MM.1S (cell line): Measurements from ENCODE around the gene BCAT1.

Source experiments
- DNase-seq: peaks from one replicate; pipeline ENCODE4 v3.0.0-alpha.2; 2015
- H2AFZ ChIP-seq: fragments of 300-600 bp; sonication (generic); 2 replicates; pipeline ENCODE4 v1.6.0; 2016; ENCODE audit warnings: antibody characterized with exemption, low read length
- H3F3A ChIP-seq: fragments of 300-600 bp; sonication (generic); 2 replicates; pipeline ENCODE4 v1.6.1; 2016; ENCODE audit warnings: mild to moderate bottlenecking, antibody characterized with exemption, low read length, moderate library complexity, mixed read lengths; ENCODE audit not compliant: insufficient read depth
- H3K27ac ChIP-seq: fragments of 300-600 bp; sonication (generic); 2 replicates; pipeline ENCODE4 v1.5.1; 2016; ENCODE audit warnings: mild to moderate bottlenecking, low read length
- H3K27me3 ChIP-seq: fragments of 300-600 bp; sonication (generic); replicated peaks from 2 replicates; pipeline ENCODE4 v1.6.0; 2016; ENCODE audit warnings: low read length; ENCODE audit not compliant: insufficient read depth
- H3K36me3 ChIP-seq: fragments of 300-600 bp; sonication (generic); replicated peaks from 2 replicates; pipeline ENCODE4 v1.6.1; 2016; ENCODE audit warnings: mild to moderate bottlenecking, low read length, mixed read lengths; ENCODE audit not compliant: insufficient read depth
- H3K4me1 ChIP-seq: fragments of 300-600 bp; sonication (generic); 2 replicates; pipeline ENCODE4 v1.6.1; 2016; ENCODE audit warnings: low read length, mixed read lengths
- H3K4me2 ChIP-seq: fragments of 300-600 bp; sonication (generic); 2 replicates; pipeline ENCODE4 v1.6.0; 2016; ENCODE audit warnings: low read depth, low read length
- H3K4me3 ChIP-seq: fragments of 300-600 bp; sonication (generic); 2 replicates; pipeline ENCODE4 v1.5.1; 2016; ENCODE audit warnings: low read length, mixed read lengths
- H3K79me2 ChIP-seq: fragments of 300-600 bp; sonication (generic); 2 replicates; pipeline ENCODE4 v1.6.1; 2016; ENCODE audit warnings: mixed run types, low read length, mixed read lengths
- H3K9ac ChIP-seq: fragments of 300-600 bp; sonication (generic); 2 replicates; pipeline ENCODE4 v1.6.1; 2016; ENCODE audit warnings: low read length, mixed read lengths
- H3K9me2 ChIP-seq: fragments of 300-600 bp; sonication (generic); replicated peaks from 2 replicates; pipeline ENCODE4 v1.6.1; 2016; ENCODE audit warnings: mild to moderate bottlenecking, low read length, mixed read lengths; ENCODE audit not compliant: insufficient read depth
- H3K9me3 ChIP-seq: fragments of 300-600 bp; sonication (generic); replicated peaks from 2 replicates; pipeline ENCODE4 v1.6.1; 2016; ENCODE audit warnings: mild to moderate bottlenecking, low read length, mixed read lengths; ENCODE audit not compliant: insufficient read depth
- H4K20me1 ChIP-seq: fragments of 300-600 bp; sonication (generic); 2 replicates; pipeline ENCODE4 v1.6.1; 2016; ENCODE audit warnings: mild to moderate bottlenecking, low read length, moderate library complexity, mixed read lengths; ENCODE audit not compliant: insufficient read depth
- EZH2 ChIP-seq: fragments of 300-600 bp; sonication (generic); optimal IDR thresholded peaks from 2 replicates; pipeline ENCODE3; 2017; ENCODE audit warnings: low read depth, mild to moderate bottlenecking, antibody characterized with exemption, low read length, mixed read lengths
- EZH2phosphoT487 ChIP-seq: fragments of 300-600 bp; sonication (generic); IDR thresholded peaks from 2 replicates; pipeline ENCODE4 v1.6.1; 2018; ENCODE audit warnings: antibody characterized with exemption, low read length
- TF ChIP-seq, protein P1 (sequence below): fragments of 300-600 bp; sonication (generic); IDR thresholded peaks from 2 replicates; pipeline ENCODE4 v1.5.1; 2016; ENCODE audit warnings: antibody characterized with exemption, low read length, mixed read lengths

The BCAT1 gene

DNA sequence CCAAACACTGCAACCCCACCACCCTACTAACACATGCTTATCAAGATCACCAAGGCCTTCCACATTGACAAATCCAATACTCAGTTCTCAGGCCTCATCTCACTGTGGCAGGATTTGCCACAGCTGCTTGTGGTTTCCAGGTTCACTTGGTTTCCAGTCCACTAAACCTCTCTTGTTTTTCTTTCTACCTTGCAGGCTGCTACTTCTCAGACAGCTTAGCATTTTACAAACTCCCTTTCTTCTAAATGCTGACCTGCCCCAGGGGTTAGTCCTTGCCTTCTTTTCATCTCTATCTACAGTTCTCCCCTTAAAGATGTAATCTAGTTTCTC lies 84.1 kb downstream of the BCAT1 start:
- Histone ChIP-seq H4K20me1 (no peaks in the 10 kb centered on the region), H2AFZ (no peak overlapping the region), H3K79me2 (no peaks in the 10 kb centered on the region), H3K27me3 (no peaks in the 10 kb centered on the region), H3K36me3 (no peaks in the 10 kb centered on the region), H3K4me2 (no peak overlapping the region), H3K9ac (no peak overlapping the region), H3K9me2 (no peaks in the 10 kb centered on the region), H3K9me3 (no peaks in the 10 kb centered on the region), H3K4me3 (no peak overlapping the region), H3F3A (no peaks in the 10 kb centered on the region), H3K4me1 (0 out of 2 replicates have a peak, but pooled peaks cover 6% of the 10 kb centered on the region), H3K27ac (no peak overlapping the region)
- DNase-seq: no peak
- no peak for TF ChIP-seq EZH2
- TF ChIP-seq EZH2phosphoT487: no peak
- TF ChIP-seq, protein P1, sequence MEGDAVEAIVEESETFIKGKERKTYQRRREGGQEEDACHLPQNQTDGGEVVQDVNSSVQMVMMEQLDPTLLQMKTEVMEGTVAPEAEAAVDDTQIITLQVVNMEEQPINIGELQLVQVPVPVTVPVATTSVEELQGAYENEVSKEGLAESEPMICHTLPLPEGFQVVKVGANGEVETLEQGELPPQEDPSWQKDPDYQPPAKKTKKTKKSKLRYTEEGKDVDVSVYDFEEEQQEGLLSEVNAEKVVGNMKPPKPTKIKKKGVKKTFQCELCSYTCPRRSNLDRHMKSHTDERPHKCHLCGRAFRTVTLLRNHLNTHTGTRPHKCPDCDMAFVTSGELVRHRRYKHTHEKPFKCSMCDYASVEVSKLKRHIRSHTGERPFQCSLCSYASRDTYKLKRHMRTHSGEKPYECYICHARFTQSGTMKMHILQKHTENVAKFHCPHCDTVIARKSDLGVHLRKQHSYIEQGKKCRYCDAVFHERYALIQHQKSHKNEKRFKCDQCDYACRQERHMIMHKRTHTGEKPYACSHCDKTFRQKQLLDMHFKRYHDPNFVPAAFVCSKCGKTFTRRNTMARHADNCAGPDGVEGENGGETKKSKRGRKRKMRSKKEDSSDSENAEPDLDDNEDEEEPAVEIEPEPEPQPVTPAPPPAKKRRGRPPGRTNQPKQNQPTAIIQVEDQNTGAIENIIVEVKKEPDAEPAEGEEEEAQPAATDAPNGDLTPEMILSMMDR: no peak

DNA sequence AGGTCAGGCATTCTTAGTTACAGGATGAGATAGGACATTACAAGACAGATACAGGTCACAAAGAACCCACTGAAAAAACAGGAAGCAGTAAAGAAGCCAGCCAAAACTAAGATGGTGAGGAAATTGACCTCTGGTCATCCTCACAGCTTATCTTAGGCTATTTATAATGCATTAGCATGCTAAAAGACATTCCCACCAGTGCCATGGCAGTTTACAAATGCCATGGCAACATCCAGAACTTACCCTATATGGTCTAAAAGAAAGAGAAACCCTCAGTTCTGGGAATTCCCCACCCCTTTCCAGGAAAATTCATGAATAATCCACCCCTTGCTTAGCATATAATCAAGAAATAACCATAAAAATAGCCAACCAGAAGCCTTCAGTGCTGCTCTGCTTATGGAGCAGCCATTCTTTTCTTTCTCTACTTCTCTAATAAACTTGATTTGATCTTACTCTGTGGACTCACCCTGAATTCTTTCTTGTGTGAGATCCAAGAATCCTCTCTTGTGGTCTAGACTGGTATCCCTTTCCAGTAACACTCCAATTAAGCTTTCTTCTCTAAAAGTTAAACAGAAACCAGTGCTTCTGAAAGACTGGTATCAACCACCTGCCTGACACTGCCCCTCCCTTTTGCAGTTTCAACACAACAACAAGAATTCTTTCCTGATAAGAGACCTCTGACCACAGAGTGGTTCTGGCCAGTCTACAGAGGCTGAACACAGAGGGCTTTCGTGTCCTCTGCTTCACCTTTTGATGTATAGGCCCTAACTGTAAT lies 86.9 kb downstream of the BCAT1 start:
- Histone ChIP-seq H3K9ac (no peak overlapping the region), H2AFZ (no peak overlapping the region), H3K9me2 (no peaks in the 10 kb centered on the region), H3K4me2 (no peak overlapping the region), H3K79me2 (no peaks in the 10 kb centered on the region), H3K27me3 (no peaks in the 10 kb centered on the region), H3K36me3 (no peaks in the 10 kb centered on the region), H3F3A (no peaks in the 10 kb centered on the region), H3K4me1 (peaks cover 14% of the 10 kb centered on the region; the same call in 1 of the 2 replicates), H3K4me3 (no peak overlapping the region), H3K9me3 (no peaks in the 10 kb centered on the region), H4K20me1 (no peaks in the 10 kb centered on the region), H3K27ac (no peak overlapping the region)
- TF ChIP-seq EZH2 (no peak), EZH2phosphoT487 (no peak)
- TF ChIP-seq, protein P1: no peak
- peak; percentile 73 for DNase-seq

DNA sequence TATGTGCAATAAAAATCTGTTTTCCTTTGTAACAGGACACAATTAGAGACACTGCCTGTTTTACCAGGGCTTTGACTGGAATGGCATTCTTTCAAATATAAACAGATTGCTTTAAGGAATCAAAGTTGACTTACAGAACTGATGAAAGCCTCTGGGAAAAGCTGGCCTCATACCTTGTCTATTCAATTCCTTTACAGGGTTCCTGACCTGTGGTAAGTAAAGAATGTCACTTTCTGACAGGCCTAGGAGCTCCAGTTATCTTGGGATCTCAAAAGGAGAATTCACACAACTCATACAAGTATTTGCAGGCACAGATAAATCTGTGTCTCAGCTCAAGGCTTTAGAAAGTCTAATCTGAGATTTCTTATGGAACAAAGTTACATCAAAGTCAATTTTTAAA lies 88.4 kb downstream of the BCAT1 start:
- Histone ChIP-seq H3K27me3 (no peaks in the 10 kb centered on the region), H3K79me2 (no peaks in the 10 kb centered on the region), H3K9ac (no peak overlapping the region), H3K27ac (no peak overlapping the region), H4K20me1 (no peaks in the 10 kb centered on the region), H3K4me1 (peaks cover 18% of the 10 kb centered on the region), H3F3A (no peaks in the 10 kb centered on the region), H3K9me3 (no peaks in the 10 kb centered on the region), H2AFZ (no peak overlapping the region), H3K4me2 (no peak overlapping the region), H3K4me3 (no peak overlapping the region), H3K9me2 (no peaks in the 10 kb centered on the region), H3K36me3 (no peaks in the 10 kb centered on the region)
- DNase-seq: no peak
- TF ChIP-seq EZH2: no peak
- TF ChIP-seq, protein P1: no peak
- TF ChIP-seq EZH2phosphoT487: no peak
